KG1 (cell line): ENCODE results near the gene RGMB.

Experiments used
- DNase-seq: peaks from one replicate; lab custom pipeline; 2025; lab: John Stamatoyannopoulos, UW

The RGMB gene

GRCh38 chr5:98785244-98785643 is 11.8 kb downstream of the RGMB start:
- no peak for DNase-seq

GRCh38 chr5:98786191-98786853 is 12.9 kb downstream of the RGMB start:
- no peak for DNase-seq

- DNase-seq: no peak
Observed at GRCh38 chr5:98787131-98787719, 13.8 kb downstream of the RGMB start.

GRCh38 chr5:98789029-98789428 is 15.6 kb downstream of the RGMB start:
- no peak for DNase-seq

DNA sequence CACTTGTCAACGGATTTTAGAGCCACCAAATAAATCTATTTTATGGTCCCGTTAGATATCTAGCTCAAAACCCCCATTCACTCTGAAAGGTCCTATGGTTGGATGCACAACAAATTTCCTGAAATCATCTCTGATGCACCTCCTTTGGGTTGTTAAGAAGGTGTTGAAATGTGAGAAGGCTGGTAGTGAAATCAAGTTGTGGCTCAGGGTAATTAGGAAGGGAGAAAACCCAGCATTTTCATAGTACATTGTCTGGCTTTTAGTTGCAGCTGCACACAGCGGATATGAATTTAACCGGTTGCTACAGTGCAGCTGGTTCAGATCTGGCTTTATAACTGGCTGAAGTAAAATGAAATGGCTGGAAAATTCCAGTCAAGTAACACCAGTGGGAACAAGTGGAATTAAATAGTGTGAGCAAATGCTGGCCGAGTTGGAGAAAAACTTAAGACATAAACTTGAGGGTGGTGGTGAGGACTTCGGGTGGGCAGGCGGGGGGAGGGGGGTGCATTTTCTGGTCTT is 17.6 kb downstream of the RGMB start:
- no peak for DNase-seq

DNA sequence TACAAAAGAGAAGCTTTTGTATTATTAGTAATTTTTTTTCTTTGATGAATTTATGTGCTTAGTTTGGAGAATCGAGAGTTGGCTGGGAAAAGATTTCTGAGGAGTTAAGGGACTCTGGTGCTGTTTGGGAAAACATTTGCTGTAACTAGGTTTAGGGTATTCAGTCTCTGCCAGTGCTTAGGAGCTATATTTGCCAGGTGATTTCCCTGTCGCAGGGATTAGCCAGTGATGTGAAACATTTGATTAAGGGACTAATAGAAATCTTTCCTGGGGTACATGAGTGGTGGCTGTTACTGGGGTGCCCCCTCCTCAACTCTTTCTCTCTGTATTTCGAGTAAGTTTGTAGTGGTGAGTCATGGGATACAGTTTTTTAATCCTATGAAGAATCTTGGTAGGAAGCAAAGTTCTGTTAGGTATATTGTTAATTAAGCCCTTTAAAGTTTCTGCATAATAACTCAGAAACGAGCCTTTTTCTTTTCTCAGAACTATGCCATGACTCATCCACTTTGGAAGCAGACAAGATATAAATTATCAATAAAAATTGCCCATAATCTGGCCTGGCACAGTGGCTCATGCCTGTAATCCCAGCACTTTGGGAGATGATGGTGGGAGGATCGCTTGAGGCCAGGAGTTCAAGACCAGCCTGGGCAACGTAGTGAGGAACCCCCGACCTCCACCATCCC is 18.6 kb downstream of the RGMB start:
- DNase-seq: no peak

GRCh38 chr5:98793223-98793622 is 19.8 kb downstream of the RGMB start:
- DNase-seq: no peak

- no peak for DNase-seq
Observed at GRCh38 chr5:98794001-98794400, 20.5 kb downstream of the RGMB start.

GRCh38 chr5:98794414-98795080 is 21.1 kb downstream of the RGMB start:
- DNase-seq: no peak

- DNase-seq: no peak
Observed at GRCh38 chr5:98795243-98795642, 21.8 kb downstream of the RGMB start.

DNA sequence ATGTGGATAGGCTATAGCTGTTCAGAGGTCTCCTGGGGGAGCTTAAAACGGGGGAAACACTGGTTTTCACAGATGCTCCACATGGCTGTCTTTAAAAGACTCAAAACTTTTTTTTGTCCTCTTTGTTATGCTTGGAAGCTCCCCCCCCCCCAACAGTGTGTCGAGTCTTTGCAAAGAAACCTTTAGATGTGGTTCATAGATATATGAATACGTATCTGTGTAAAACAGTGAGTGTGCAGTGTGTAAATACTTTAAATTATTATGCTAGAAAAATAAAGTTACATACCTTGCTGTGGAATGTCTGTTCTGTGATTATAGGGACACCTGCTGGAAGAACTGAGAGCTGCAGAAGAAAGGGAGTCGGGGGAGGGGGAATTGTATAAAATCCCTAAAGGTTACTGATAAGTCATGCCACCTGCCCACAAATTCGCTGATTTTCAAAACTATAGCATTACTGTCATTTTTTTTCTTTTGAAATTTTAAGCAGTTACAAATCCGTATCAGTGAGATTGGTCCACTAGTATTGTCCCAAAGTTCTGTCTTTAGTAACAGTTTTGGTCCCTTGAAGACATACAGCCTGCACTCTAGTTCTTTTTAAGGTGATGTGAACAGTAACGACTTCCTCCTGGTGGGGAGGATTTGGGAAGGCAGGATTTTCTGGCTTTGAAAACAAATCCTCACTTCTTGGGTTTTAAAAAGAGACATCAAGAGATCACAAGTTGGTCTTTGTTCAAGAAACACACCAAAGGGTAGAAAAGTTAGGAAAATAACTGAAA is 22.9 kb downstream of the RGMB start:
- no peak for DNase-seq

DNA sequence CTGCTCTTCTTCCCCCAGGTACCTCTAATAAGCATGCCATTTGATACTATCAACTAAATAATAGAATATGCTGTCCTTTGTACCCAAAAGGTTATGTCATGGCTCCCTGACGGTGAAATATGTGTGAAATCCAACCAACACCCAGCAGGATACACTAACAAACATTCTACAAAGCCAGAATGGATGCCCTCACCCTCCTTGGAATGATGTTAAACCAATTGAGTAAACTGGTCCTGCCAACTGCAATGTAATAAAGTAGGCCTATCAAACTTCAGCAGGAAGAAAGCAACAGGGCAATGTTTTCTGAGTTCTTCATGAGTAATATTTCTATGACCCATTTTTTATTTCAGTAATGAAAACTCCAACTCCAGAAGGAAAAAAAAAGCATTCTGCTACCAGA is 24.9 kb downstream of the RGMB start:
- no peak for DNase-seq

DNA sequence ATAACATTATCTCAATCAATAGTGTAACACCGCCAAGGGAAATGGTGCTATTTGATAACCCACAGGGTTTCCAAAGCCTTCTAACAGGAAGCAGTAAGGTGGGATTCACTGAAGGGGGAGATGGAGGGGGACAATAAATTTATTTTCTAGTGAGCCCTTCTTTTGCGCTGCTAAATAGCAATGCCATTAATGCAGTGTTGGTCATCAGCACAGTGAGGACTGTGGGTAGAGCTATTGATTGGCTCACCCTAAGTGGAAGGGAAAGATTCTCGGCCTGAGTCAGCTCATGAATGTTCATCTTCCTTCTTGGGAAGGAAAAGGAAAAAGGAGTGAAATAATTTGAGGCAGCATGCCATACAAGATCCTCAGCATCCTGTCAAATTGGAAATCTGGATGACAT is 25.4 kb downstream of the RGMB start:
- no peak for DNase-seq

DNA sequence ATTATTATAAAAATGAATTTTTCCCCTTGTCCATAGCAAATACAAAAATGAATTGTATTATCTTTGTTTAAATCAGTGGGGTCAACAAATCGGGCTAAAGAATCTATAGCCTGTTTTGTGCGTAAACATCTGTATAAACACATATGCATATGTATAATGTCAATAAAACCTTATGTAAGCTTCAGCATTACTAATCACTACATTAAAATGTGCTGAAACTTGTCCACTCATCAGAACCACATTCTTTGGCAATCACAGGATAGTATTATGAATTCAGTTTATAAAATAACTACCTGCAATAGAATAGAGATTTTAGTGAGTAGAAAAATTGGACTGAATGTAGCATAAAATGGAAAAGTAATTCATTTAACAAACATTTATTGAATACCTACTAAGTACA is 30.6 kb downstream of the RGMB start:
- DNase-seq: no peak

- DNase-seq: no peak
Observed at GRCh38 chr5:98805070-98805469, 31.6 kb downstream of the RGMB start.

DNA sequence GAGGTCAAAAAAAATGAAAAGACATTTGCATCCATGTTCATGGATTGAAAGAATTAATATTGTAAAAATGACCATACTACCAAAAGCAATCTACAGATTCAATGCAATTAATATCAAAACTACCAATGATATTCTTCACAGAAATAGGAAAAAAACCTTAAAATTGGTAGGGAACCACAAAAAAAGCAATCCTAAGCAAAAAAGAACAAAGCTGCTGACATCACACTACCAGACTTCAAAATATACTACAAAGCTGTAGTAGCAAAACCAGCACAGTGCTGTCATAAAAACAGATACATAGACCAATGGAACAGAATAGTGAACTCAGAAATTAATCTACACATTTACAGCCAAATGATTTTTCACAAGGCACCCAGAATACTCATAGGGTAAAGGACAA is 34.3 kb downstream of the RGMB start:
- no peak for DNase-seq

DNA sequence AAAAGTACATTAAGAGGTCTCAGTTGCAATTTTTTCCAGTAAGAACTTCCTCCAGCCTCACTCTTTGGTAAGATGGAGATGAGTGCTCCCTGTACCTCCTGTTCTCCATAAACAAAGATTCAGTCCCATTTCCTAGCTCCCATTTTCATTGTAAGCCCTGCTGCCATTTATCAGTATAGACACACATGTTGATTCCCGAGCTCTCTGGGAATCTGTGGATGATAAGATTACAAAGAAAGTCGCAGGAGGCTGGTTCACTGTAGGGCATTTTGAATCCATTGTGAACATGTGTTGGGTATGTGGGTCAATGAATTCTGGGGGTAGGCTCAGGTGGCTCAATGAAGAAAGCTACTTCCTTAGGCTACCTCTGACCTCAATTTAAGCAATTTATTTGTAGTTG is 36.7 kb downstream of the RGMB start:
- DNase-seq: no peak

DNA sequence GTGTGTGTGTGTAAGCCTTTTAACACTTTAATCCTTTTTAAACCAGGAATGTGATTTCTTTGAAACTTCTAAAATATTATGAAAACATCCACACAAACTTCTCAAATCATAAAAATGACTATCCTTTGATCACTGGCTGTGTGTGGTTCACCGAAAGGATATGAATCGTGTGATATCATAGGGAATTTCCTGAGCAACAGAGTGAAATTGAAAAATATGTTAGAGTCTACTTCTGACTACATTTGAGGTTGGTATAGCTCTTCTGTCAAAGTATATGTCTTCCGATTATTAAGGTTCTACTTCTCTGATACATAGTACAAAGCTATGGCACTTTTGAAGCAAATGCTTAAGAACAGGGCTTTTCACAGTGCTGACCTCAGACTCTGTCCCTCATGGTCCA is 40.3 kb downstream of the RGMB start:
- no peak for DNase-seq

DNA sequence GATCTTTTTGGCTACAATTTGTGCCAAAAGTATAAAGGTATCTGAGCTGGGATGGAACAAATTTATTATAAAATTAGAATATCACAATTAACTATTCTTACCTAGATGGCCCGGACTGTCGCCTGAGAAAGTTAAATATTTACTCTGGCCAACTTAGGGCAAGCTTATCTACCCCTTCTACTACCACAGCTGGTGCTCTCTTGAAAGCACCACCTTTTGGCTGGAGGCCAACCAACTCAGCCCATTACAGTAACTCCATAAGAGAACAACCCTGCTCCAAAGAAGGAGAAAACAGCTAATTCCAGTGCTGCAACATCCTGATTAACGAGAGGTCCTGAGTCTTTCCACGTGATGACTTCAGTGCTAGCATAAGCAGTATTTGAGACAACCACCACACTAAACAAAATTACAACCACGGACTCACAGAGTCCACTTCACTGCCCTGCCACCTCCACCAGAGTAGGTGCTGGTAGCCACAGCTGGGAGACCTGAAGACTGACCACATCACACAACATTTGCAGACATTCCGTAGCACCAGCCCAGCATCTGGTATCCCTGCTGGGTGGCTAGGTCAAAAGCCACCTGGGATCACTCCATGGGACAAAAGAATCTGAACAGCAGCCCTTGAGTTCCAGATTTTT is 43.2 kb downstream of the RGMB start:
- no peak for DNase-seq

GRCh38 chr5:98825582-98826375 is 52.3 kb downstream of the RGMB start:
- no peak for DNase-seq

DNA sequence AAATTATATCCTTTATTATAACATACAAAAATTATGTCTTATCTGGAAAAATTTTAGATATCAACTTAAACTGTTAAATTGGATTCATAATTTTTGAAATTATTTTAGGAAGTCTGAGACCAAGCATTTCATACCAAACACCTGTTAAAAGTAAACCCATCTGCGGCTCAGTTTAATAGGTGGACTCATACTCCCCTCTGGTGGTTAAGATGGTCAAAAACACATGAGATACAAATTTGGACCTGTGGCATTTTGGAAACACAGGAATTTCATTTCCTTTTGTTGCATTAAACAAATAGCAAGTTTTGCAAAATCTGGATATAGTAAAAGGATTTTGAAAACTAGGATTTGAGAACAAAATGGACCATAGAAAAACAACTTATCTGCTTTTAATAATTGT is 53.7 kb downstream of the RGMB start:
- no peak for DNase-seq
